ENCODE measurements around the gene IL12RB2. TPM values are rescaled to one million over a fixed set of nuclear protein-coding genes. Genes with fewer than 3 reads are reported as not detected.

The IL12RB2 gene
- total and polyA plus RNA-seq, 2 donors (not counting 1 experiment from before 2014, with no cell fraction given) = 0.01 TPM; not detected in 1

GRCh38 chr1:67269061-67269460, 38.6 kb upstream of the IL12RB2 start:
- Histone ChIP-seq H3K79me2 (ENCODE audit: control insufficient read depth, insufficient read depth, low read length) (no peaks in the 10 kb centered on the region), H2AFZ (ENCODE audit: low read length) (no peak overlapping the region), H3K4me3 (replicated peaks in 1 of 4; ENCODE audit: control extremely low read depth in 1 of 4, insufficient read depth in 1 of 4, low read depth in 3 of 4, low read length in 4 of 4) (no peak overlapping the region), H3K9me3 (ENCODE audit: control insufficient read depth, insufficient read depth, low read depth, low read length) (no peaks in the 10 kb centered on the region), H3K9ac (ENCODE audit: insufficient read depth, low read length) (no peak overlapping the region), H3K27ac (ENCODE audit: insufficient read depth, low read length) (no peak overlapping the region), H3K27me3 (ENCODE audit: control insufficient read depth, insufficient read depth, low read length) (no peaks in the 10 kb centered on the region), H3K36me3 (ENCODE audit: control insufficient read depth, insufficient read depth, low read length) (no peaks in the 10 kb centered on the region), H3K4me2 (ENCODE audit: extremely low read depth, insufficient read depth, low read length) (no peak overlapping the region), H4K20me1 (ENCODE audit: control insufficient read depth, extremely low read depth, insufficient read depth, low read length) (no peaks in the 10 kb centered on the region), H3K4me1 (ENCODE audit: control insufficient read depth, extremely low read depth, insufficient read depth, low read length) (no peaks in the 10 kb centered on the region)
- DNase-seq (ENCODE audit: low read depth in 2 of 2) = no peak
- no peak for TF ChIP-seq EZH2 (IDR thresholded peaks at IDR 0.05; ENCODE audit: low read length, missing control alignments)
- TF ChIP-seq CTCF (conservative IDR thresholded peaks at IDR 0.05 in 1 of 2, IDR thresholded peaks at IDR 0.05 in 1 of 2; ENCODE audit: low read depth in 1 of 2, low read length in 2 of 2) = no peak

GRCh38 chr1:67270541-67270940, 37.1 kb upstream of the IL12RB2 start:
- no peak overlapping the region for H3K4me2 ChIP-seq (ENCODE audit: extremely low read depth, insufficient read depth, low read length)
- H3K9me3 ChIP-seq (ENCODE audit: control insufficient read depth, insufficient read depth, low read depth, low read length) = no peaks in the 10 kb centered on the region
- no peak overlapping the region for H3K27ac ChIP-seq (ENCODE audit: insufficient read depth, low read length)
- TF ChIP-seq CTCF (conservative IDR thresholded peaks at IDR 0.05 in 1 of 2, IDR thresholded peaks at IDR 0.05 in 1 of 2; ENCODE audit: low read depth in 1 of 2, low read length in 2 of 2) (no peak), EZH2 (IDR thresholded peaks at IDR 0.05; ENCODE audit: low read length, missing control alignments) (no peak)
- H3K79me2 ChIP-seq (ENCODE audit: control insufficient read depth, insufficient read depth, low read length) = no peaks in the 10 kb centered on the region
- no peaks in the 10 kb centered on the region for H3K4me1 ChIP-seq (ENCODE audit: control insufficient read depth, extremely low read depth, insufficient read depth, low read length)
- H4K20me1 ChIP-seq (ENCODE audit: control insufficient read depth, extremely low read depth, insufficient read depth, low read length) = no peaks in the 10 kb centered on the region
- no peak overlapping the region for H2AFZ ChIP-seq (ENCODE audit: low read length)
- H3K27me3 ChIP-seq (ENCODE audit: control insufficient read depth, insufficient read depth, low read length) = no peaks in the 10 kb centered on the region
- H3K9ac ChIP-seq (ENCODE audit: insufficient read depth, low read length) = no peak overlapping the region
- no peak overlapping the region for H3K4me3 ChIP-seq (replicated peaks in 1 of 4; ENCODE audit: control extremely low read depth in 1 of 4, insufficient read depth in 1 of 4, low read depth in 3 of 4, low read length in 4 of 4)
- H3K36me3 ChIP-seq (ENCODE audit: control insufficient read depth, insufficient read depth, low read length) = no peaks in the 10 kb centered on the region
- DNase-seq (ENCODE audit: low read depth in 2 of 2) = no peak

- Histone ChIP-seq H3K4me2 (ENCODE audit: extremely low read depth, insufficient read depth, low read length) (no peak overlapping the region), H3K4me3 (replicated peaks in 1 of 4; ENCODE audit: control extremely low read depth in 1 of 4, insufficient read depth in 1 of 4, low read depth in 3 of 4, low read length in 4 of 4) (no peak overlapping the region), H3K9me3 (ENCODE audit: control insufficient read depth, insufficient read depth, low read depth, low read length) (no peaks in the 10 kb centered on the region), H3K9ac (ENCODE audit: insufficient read depth, low read length) (no peak overlapping the region), H3K27ac (ENCODE audit: insufficient read depth, low read length) (no peak overlapping the region), H4K20me1 (ENCODE audit: control insufficient read depth, extremely low read depth, insufficient read depth, low read length) (no peaks in the 10 kb centered on the region), H3K79me2 (ENCODE audit: control insufficient read depth, insufficient read depth, low read length) (no peaks in the 10 kb centered on the region), H2AFZ (ENCODE audit: low read length) (no peak overlapping the region), H3K36me3 (ENCODE audit: control insufficient read depth, insufficient read depth, low read length) (no peaks in the 10 kb centered on the region), H3K4me1 (ENCODE audit: control insufficient read depth, extremely low read depth, insufficient read depth, low read length) (no peaks in the 10 kb centered on the region), H3K27me3 (ENCODE audit: control insufficient read depth, insufficient read depth, low read length) (no peaks in the 10 kb centered on the region)
- no peak for DNase-seq (ENCODE audit: low read depth in 2 of 2)
- TF ChIP-seq EZH2 (IDR thresholded peaks at IDR 0.05; ENCODE audit: low read length, missing control alignments) (no peak), CTCF (conservative IDR thresholded peaks at IDR 0.05 in 1 of 2, IDR thresholded peaks at IDR 0.05 in 1 of 2; ENCODE audit: low read depth in 1 of 2, low read length in 2 of 2) (no peak)
These were observed 34.1 kb upstream of the IL12RB2 start for GRCh38 chr1:67273591-67273990.
